GM06990 (cell line): ENCODE data around the gene OR52N5.

Source experiments
- DNase-seq: peaks from one replicate; pipeline ENCODE4 v3.0.0-alpha.2; 2011; ENCODE audit not compliant: insufficient read length; ENCODE audit errors: extremely low read depth
- H3K27me3 ChIP-seq: replicated peaks from 2 replicates; pipeline ENCODE4 v1.6.0; 2011; ENCODE audit warnings: low read length; ENCODE audit not compliant: control insufficient read depth, insufficient read depth
- H3K36me3 ChIP-seq: 2 replicates; pipeline ENCODE4 v1.5.1; 2011; ENCODE audit warnings: low read length; ENCODE audit not compliant: control insufficient read depth, insufficient read depth
- H3K4me3 ChIP-seq: replicated peaks from 2 replicates; pipeline ENCODE4 v1.5.1; 2011; ENCODE audit warnings: low read depth, mild to moderate bottlenecking, control low read depth, low read length
- TF ChIP-seq, protein P1 (sequence below): IDR thresholded peaks from 2 replicates; pipeline ENCODE4 v1.5.1; 2011; ENCODE audit warnings: low read length, control low read depth, mild to moderate bottlenecking, inconsistent platforms; ENCODE audit not compliant: insufficient read depth, poor library complexity, severe bottlenecking

OR52N5 gene

DNA sequence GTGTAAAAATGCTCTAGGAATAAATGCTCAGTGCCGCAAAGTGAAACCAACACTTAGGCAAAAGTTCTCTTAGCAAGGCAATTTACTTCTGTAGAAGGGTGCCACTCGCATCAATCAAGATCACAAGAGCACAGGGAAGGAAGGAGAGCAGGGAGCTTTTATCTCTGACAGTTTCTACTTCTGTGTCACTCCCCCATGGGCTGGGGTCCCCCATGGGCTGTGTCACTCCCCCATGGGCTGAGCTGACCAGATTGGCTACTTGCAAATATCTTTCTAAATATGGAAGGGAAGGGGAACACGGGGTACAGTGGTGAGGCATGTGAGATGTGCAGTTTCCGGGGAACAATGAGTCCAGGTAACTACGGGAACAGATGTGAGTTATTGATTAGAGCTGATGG lies 26.0 kb upstream of the OR52N5 start:
- H3K36me3 ChIP-seq: no peaks in the 10 kb centered on the region
- H3K27me3 ChIP-seq: no peaks in the 10 kb centered on the region
- peak overlapping the region; percentile 71 for H3K4me3 ChIP-seq
- TF ChIP-seq, protein P1, sequence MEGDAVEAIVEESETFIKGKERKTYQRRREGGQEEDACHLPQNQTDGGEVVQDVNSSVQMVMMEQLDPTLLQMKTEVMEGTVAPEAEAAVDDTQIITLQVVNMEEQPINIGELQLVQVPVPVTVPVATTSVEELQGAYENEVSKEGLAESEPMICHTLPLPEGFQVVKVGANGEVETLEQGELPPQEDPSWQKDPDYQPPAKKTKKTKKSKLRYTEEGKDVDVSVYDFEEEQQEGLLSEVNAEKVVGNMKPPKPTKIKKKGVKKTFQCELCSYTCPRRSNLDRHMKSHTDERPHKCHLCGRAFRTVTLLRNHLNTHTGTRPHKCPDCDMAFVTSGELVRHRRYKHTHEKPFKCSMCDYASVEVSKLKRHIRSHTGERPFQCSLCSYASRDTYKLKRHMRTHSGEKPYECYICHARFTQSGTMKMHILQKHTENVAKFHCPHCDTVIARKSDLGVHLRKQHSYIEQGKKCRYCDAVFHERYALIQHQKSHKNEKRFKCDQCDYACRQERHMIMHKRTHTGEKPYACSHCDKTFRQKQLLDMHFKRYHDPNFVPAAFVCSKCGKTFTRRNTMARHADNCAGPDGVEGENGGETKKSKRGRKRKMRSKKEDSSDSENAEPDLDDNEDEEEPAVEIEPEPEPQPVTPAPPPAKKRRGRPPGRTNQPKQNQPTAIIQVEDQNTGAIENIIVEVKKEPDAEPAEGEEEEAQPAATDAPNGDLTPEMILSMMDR: no peak
- DNase-seq: no peak

- H3K27me3 ChIP-seq: no peaks in the 10 kb centered on the region
- H3K4me3 ChIP-seq: peak within 1 kb of the TSS; percentile 71
- TF ChIP-seq, protein P1: peak; percentile 83
- no peaks in the 10 kb centered on the region for H3K36me3 ChIP-seq
- peak; percentile 16 for DNase-seq
These were observed 25.5 kb upstream of the OR52N5 start, which contains the start of gene OR52N2 for GRCh38 chr11:5808500-5809121. TSS of gene OR52N2 (plus strand) at chr11:5808924. CDS start at chr11:5820336, 11,412 bp downstream.

DNA sequence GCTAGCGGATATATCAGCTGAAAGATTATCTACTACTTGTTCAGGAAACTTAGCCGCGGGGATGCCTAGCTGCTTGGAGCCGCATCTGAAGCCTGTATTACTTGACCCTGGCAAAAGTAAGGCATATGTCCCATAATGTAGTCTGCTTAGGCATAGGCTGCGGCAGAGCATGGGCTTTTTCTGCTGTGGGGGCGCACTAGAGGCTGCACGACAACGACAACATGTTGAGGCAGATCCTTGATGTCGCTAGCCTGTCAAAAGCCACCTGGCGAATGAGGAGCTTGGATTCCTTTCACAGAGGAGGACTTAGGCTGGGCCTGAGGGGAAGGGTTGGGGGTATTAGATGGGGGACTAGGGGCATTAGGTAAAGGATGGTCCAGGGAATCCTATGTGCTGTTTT lies 24.4 kb upstream of the OR52N5 start:
- DNase-seq: no peak
- H3K36me3 ChIP-seq: no peaks in the 10 kb centered on the region
- H3K4me3 ChIP-seq: no peak overlapping the region
- TF ChIP-seq, protein P1: no peak
- H3K27me3 ChIP-seq: no peaks in the 10 kb centered on the region

GRCh38 chr11:5803982-5804381 lies 20.8 kb upstream of the OR52N5 start:
- Histone ChIP-seq H3K36me3 (no peaks in the 10 kb centered on the region), H3K4me3 (no peak overlapping the region), H3K27me3 (no peaks in the 10 kb centered on the region)
- TF ChIP-seq, protein P1: no peak
- no peak for DNase-seq

DNA sequence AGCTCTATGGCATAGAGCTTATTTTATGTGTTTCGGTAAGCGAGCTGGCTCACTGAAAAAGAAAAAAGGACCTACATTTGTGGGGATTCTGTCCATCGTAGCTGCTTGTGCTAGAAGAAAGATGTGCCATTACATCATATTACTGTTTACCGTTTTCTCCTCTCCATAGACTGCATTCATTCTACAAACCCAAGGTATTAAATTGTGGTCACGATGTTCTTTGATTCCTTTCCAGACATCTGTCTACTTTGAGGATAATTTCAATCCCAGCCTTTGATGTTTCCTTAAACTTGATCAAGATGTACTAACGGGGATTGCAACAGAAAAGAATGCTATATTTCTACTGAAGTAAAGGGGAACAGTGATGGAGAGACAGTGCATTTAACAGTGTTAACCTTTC lies 13.4 kb upstream of the OR52N5 start:
- TF ChIP-seq, protein P1: no peak
- Histone ChIP-seq H3K4me3 (no peak overlapping the region), H3K36me3 (no peaks in the 10 kb centered on the region), H3K27me3 (no peaks in the 10 kb centered on the region)
- no peak for DNase-seq

GRCh38 chr11:5791165-5791564 lies 8.0 kb upstream of the OR52N5 start, which contains the start of gene OR52N1:
TSS of gene OR52N1 (minus strand) at chr11:5791265. CDS start at chr11:5788816, 2,449 bp downstream.
- TF ChIP-seq, protein P1: no peak
- DNase-seq: no peak
- Histone ChIP-seq H3K4me3 (no peak within 1 kb of the TSS), H3K36me3 (no peaks in the 10 kb centered on the region), H3K27me3 (no peaks in the 10 kb centered on the region)
